Fibroblast of lung (primary cell): ENCODE results near the gene CHST15. TPM values are rescaled to one million over a fixed set of nuclear protein-coding genes. Genes with fewer than 3 reads are reported as not detected.

Experiments used
- DNase-seq, 2 donors: peaks; one replicate each; pipeline versions ENCODE4 v3.0.0 to v3.0.0-alpha.2; 2010; ENCODE audit warnings: low read depth in 2 of 2
- H2AFZ ChIP-seq: 2 replicates; pipeline ENCODE4 v1.5.1; 2012; ENCODE audit warnings: low read length, control low read depth, inconsistent platforms
- H3K27ac ChIP-seq: 2 replicates; pipeline ENCODE4 v1.5.1; 2011; ENCODE audit warnings: low read length, control low read depth; ENCODE audit not compliant: insufficient read depth
- H3K27me3 ChIP-seq: 2 replicates; pipeline ENCODE4 v1.5.1; 2011; ENCODE audit warnings: mild to moderate bottlenecking, low read length; ENCODE audit not compliant: control insufficient read depth, insufficient read depth
- H3K36me3 ChIP-seq: 2 replicates; pipeline ENCODE4 v1.5.1; 2011; ENCODE audit warnings: low read length; ENCODE audit not compliant: control insufficient read depth, insufficient read depth
- H3K4me1 ChIP-seq: 2 replicates; pipeline ENCODE4 v1.5.1; 2011; ENCODE audit warnings: low read length; ENCODE audit not compliant: control insufficient read depth, insufficient read depth; ENCODE audit errors: extremely low read depth
- H3K4me2 ChIP-seq: 2 replicates; pipeline ENCODE4 v1.5.1; 2011; ENCODE audit warnings: low read length, control low read depth; ENCODE audit not compliant: insufficient read depth; ENCODE audit errors: extremely low read depth
- H3K4me3 ChIP-seq, 4 experiments: fragments of 200-600 bp in 1 of 4; sonication (generic) in 1 of 4; replicated peaks in 1 of 4; 2 replicates each; pipeline ENCODE4 v1.5.1; 2011 to 2016; ENCODE audit warnings: low read length in 4 of 4, low read depth in 3 of 4, mild to moderate bottlenecking in 3 of 4, control low read depth in 2 of 4, inconsistent platforms in 1 of 4, mixed read lengths in 1 of 4; ENCODE audit not compliant: insufficient read depth in 1 of 4; ENCODE audit errors: control extremely low read depth in 1 of 4
- H3K79me2 ChIP-seq: 2 replicates; pipeline ENCODE4 v1.5.1; 2012; ENCODE audit warnings: mild to moderate bottlenecking, low read length, inconsistent platforms; ENCODE audit not compliant: control insufficient read depth, insufficient read depth
- H3K9ac ChIP-seq: 2 replicates; pipeline ENCODE4 v1.5.1; 2011; ENCODE audit warnings: mild to moderate bottlenecking, low read length, control low read depth; ENCODE audit not compliant: insufficient read depth
- H3K9me3 ChIP-seq: 2 replicates; pipeline ENCODE4 v1.5.1; 2012; ENCODE audit warnings: low read depth, low read length; ENCODE audit not compliant: control insufficient read depth, insufficient read depth
- H4K20me1 ChIP-seq: 2 replicates; pipeline ENCODE4 v1.5.1; 2011; ENCODE audit warnings: low read length; ENCODE audit not compliant: control insufficient read depth, insufficient read depth; ENCODE audit errors: extremely low read depth
- EZH2 ChIP-seq: IDR thresholded peaks from 2 replicates; pipeline ENCODE4 v1.5.1; 2012; ENCODE audit warnings: low read length, control low read depth, mild to moderate bottlenecking; ENCODE audit errors: missing control alignments
- polyA plus RNA-seq, 2 donors: library from polyadenylated mRNA; depleted of rRNA in 1 of 2; stranded (reverse) in 1 of 2; unstranded in 1 of 2; fragments of >200 nt; gene quantifications; 2 replicates each; pipeline ENCODE4 v1.2.1, GENCODE V29; 2011 to 2012; ENCODE audit warnings: missing spikeins in 1 of 2
- total RNA-seq: library from RNA; depleted of rRNA; stranded (reverse); fragments of >200 nt; gene quantifications from 2 replicates; pipeline ENCODE4 v1.2.1, GENCODE V29; 2014
- TF ChIP-seq, protein P1 (sequence below), 2 donors: IDR thresholded peaks in 1 of 2; conservative IDR thresholded peaks in 1 of 2; 1 replicate in 1 of 2; 2 replicates in 1 of 2; pipeline ENCODE4 v1.5.1; 2011 to 2012; ENCODE audit warnings: low read length in 2 of 2, control low read depth in 1 of 2, inconsistent platforms in 1 of 2, low read depth in 1 of 2, mild to moderate bottlenecking in 1 of 2

CHST15 gene
- total and polyA plus RNA-seq, 2 donors (not counting 1 experiment from before 2014, with no cell fraction given) = 5.0 to 7.9 TPM

DNA sequence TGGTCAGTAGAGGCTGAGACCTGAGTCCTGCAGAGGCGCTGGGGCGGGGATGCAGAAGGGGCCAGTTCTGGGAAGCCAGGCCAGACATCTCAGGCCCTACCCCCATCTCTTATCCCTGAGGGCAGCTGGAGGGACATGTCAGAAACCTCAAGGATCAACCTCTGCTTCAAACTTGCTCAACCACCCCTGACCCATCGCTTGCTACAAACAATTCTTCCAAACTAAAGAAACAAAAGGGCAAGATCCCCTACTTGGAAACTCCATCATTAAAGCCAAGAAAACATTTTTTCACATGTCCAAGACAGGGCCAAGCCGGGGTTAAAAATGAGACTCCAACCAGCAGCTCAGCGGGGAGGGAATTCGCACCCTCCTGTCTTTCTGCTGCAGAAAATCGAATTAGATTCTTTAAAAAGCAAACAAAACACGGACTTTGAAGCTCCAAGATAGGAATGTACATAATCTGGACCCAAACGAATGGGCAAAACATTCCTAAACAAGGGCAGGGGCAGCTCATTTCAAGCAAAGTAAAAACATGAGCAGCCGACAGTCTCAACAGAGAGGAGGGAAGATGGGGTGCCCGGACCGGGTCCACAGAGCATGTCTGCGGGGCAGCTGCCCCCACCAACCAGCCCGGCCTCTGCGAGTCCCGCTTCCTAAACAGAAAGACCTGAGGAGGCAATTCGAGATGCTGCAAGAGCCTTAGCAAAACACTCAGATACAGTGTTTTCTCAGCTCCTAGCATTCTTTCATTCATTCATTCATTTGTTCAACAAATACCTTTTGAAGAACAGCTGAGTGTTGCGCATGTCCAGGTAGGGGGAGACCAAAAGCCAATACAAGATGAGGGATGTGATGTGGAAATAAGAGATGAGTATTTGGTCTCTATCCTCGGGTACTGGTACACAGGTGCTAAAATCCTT lies 44.8 kb downstream of the CHST15 start:
- no peak overlapping the region for H3K4me2 ChIP-seq
- DNase-seq = peak in 1 of 2 donors; percentile 76
- no peaks in the 10 kb centered on the region for H3K4me1 ChIP-seq
- no peak overlapping the region for H2AFZ ChIP-seq
- no peak overlapping the region for H3K27ac ChIP-seq
- no peaks in the 10 kb centered on the region for H3K36me3 ChIP-seq
- H3K9ac ChIP-seq = no peak overlapping the region
- no peak overlapping the region for H3K4me3 ChIP-seq
- H3K9me3 ChIP-seq = no peaks in the 10 kb centered on the region
- TF ChIP-seq, protein P1, sequence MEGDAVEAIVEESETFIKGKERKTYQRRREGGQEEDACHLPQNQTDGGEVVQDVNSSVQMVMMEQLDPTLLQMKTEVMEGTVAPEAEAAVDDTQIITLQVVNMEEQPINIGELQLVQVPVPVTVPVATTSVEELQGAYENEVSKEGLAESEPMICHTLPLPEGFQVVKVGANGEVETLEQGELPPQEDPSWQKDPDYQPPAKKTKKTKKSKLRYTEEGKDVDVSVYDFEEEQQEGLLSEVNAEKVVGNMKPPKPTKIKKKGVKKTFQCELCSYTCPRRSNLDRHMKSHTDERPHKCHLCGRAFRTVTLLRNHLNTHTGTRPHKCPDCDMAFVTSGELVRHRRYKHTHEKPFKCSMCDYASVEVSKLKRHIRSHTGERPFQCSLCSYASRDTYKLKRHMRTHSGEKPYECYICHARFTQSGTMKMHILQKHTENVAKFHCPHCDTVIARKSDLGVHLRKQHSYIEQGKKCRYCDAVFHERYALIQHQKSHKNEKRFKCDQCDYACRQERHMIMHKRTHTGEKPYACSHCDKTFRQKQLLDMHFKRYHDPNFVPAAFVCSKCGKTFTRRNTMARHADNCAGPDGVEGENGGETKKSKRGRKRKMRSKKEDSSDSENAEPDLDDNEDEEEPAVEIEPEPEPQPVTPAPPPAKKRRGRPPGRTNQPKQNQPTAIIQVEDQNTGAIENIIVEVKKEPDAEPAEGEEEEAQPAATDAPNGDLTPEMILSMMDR (conservative IDR thresholded peaks at IDR 0.05 in 1 of 2, IDR thresholded peaks at IDR 0.05 in 1 of 2; ENCODE audit: low read depth in 1 of 2, low read length in 2 of 2) = no peak
- TF ChIP-seq EZH2 = no peak
- H4K20me1 ChIP-seq = no peaks in the 10 kb centered on the region
- H3K79me2 ChIP-seq = no peaks in the 10 kb centered on the region
- no peaks in the 10 kb centered on the region for H3K27me3 ChIP-seq

DNA sequence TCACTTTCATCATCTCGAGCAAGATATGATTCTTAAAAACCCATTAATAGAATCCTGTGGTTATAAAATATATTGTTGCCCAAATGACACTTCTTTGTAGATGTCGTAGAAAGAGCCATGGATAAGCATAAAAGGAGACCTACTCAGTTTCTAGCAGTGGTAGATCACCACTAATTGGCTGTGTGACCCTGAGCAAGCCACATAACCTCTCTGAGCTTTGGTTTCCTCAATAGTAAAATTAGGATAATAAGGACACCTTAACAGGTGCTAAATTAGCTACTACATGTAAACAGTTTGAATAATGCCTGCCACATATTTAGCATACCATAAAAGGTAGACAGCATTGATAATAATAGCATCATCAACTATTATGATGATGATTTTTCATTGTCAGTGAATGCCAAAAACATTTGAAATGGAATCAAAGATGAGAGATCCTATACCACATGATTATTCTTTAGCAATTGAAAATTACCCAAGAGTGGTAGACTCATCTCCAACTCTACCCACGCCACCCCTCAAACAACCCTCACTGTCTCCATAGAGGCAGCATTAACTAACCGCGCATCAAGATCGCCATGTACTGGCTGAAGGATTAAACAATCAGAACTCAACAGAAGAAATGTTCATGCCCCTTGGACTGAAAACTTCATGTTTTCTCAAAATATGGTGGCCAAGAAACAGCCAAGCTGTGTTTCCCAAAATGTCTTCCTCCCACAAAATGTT lies 45.8 kb downstream of the CHST15 start:
- Histone ChIP-seq H3K4me1 (no peaks in the 10 kb centered on the region), H3K36me3 (no peaks in the 10 kb centered on the region), H3K79me2 (no peaks in the 10 kb centered on the region), H2AFZ (no peak overlapping the region), H3K4me2 (no peak overlapping the region), H3K27ac (no peak overlapping the region), H4K20me1 (no peaks in the 10 kb centered on the region), H3K9ac (no peak overlapping the region), H3K4me3 (no peak overlapping the region), H3K9me3 (no peaks in the 10 kb centered on the region), H3K27me3 (no peaks in the 10 kb centered on the region)
- no peak for DNase-seq
- no peak for TF ChIP-seq EZH2
- TF ChIP-seq, protein P1 (conservative IDR thresholded peaks at IDR 0.05 in 1 of 2, IDR thresholded peaks at IDR 0.05 in 1 of 2; ENCODE audit: low read depth in 1 of 2, low read length in 2 of 2) = no peak

DNA sequence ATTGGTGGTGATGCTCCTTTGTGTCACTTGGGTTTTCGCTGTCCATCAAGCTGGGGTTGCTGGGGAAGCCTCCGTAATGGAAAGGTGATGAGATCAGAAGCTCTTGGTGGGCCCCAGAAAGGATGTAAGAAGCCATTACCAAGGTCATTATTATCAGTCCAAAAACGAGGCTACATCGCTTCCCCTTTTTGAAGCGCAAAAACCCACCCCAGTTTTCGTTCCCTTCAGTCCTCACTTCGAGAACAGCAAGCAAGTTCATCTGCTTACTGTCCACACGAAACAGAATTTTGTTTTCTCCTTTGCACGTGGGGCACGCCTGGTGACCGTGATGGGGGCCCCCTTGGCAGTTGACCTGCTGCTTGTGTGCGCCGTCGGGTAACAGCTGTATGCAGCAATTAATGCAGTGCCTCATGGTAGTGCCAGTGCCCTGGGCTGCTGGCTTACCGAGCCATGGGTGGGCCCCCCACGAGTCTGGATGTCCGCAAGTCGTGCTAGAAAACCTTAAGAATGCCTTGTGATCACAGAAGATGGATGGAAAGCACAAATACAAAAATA lies 47.5 kb downstream of the CHST15 start:
- no peak for DNase-seq
- TF ChIP-seq, protein P1 (conservative IDR thresholded peaks at IDR 0.05 in 1 of 2, IDR thresholded peaks at IDR 0.05 in 1 of 2; ENCODE audit: low read depth in 1 of 2, low read length in 2 of 2) = no peak
- no peak for TF ChIP-seq EZH2
- Histone ChIP-seq H3K27me3 (no peaks in the 10 kb centered on the region), H4K20me1 (no peaks in the 10 kb centered on the region), H3K4me2 (no peak overlapping the region), H3K27ac (no peak overlapping the region), H3K36me3 (no peaks in the 10 kb centered on the region), H3K4me3 (no peak overlapping the region), H3K4me1 (no peaks in the 10 kb centered on the region), H2AFZ (no peak overlapping the region), H3K79me2 (no peaks in the 10 kb centered on the region), H3K9me3 (no peaks in the 10 kb centered on the region), H3K9ac (no peak overlapping the region)
